GDM1 (cell line): ENCODE results near the gene GCAT.

Experiments used
- DNase-seq: peaks from one replicate; lab custom pipeline; 2025; lab: John Stamatoyannopoulos, UW

The GCAT gene

DNA sequence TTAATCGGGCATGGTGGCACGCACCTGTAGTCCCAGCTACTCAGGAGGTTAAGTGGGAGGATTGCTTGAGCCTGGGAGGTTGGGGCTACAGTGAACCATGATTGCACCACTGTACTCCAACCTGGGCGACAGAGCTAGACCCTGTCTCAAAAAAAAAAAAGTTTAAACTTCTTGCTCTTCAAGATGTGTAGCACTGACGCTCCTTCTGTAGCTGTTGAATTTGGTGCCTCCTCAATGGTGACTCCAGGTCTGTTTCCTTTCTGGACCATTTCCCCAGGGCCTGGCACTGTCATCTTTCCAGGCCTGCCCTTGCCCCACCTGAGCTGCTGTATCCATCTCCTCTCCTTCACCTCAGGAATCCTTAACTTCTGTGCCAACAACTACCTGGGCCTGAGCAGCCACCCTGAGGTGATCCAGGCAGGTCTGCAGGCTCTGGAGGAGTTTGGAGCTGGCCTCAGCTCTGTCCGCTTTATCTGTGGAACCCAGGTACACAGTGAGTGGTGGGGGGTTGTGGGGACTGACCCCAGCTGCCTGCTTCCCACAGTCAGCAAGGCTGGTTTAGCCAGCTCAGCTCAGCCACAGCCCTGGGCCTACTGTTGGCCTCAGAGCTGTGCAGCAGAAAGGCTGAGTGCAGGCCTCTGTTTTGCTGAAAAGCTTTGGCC is 2.1 kb downstream of the GCAT start:
- no peak for DNase-seq

DNA sequence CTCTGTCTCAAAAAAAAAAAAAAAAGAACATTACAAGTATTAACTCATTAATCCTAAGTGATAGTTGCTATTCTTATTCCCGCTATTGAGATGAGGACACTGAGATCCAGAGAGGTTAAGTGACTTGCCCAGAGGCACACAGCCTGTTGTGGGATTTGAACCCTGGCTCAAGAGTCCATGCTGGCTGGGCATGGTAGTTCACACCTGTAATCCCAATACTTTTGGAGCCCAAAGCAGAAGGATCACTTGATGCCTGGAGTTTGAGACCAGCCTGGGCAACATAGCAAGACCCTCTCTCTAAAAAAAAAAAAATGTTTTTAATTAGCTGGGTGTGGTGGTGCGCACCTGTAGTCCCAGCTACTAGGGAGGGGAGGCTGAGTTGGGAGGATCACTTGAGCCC is 4.1 kb downstream of the GCAT start:
- DNase-seq = no peak

DNA sequence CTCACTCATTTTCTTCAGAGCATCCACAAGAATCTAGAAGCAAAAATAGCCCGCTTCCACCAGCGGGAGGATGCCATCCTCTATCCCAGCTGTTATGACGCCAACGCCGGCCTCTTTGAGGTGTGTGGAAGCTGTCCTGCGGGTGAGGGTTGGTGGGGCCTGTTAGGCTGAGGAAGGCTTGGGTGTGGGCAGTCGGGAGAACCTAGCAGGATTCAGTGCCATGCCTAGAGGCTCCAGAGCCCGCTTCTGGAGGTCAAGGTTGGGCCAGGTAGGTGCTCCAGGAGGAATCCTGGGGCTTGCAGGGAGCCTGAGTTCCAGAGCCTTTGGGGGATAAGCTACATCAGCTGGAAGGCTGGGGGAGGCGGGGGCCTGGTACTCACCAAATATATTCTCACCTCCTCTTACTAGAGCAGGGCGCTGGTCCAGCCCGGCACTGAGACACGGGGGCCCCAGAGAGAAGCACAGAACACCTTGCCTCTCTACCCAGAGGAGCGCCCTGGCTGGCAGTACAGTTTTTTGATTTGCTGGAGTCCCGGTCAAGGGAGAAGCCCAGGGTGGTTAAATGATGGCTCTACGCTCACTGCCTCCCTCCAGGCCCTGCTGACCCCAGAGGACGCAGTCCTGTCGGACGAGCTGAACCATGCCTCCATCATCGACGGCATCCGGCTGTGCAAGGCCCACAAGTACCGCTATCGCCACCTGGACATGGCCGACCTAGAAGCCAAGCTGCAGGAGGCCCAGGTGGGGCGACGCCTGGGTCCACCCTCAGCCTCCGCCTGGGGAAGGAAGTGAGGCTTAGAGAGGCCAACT is 5.3 kb downstream of the GCAT start:
- DNase-seq = no peak

DNA sequence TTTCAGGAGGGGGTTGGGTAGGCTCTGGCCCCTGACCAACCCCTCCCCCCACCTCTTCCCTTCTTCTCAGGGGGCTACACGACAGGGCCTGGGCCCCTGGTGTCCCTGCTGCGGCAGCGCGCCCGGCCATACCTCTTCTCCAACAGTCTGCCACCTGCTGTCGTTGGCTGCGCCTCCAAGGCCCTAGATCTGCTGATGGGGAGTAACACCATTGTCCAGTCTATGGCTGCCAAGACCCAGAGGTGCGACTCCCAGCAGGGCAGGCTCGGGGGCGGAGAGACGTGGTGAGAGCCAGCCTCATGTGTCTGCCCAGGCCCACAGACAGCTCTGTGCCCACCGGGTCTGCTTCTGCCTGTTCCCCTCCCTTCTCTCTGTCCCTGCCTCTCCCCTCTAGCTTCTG is 7.9 kb downstream of the GCAT start:
- DNase-seq = no peak

DNA sequence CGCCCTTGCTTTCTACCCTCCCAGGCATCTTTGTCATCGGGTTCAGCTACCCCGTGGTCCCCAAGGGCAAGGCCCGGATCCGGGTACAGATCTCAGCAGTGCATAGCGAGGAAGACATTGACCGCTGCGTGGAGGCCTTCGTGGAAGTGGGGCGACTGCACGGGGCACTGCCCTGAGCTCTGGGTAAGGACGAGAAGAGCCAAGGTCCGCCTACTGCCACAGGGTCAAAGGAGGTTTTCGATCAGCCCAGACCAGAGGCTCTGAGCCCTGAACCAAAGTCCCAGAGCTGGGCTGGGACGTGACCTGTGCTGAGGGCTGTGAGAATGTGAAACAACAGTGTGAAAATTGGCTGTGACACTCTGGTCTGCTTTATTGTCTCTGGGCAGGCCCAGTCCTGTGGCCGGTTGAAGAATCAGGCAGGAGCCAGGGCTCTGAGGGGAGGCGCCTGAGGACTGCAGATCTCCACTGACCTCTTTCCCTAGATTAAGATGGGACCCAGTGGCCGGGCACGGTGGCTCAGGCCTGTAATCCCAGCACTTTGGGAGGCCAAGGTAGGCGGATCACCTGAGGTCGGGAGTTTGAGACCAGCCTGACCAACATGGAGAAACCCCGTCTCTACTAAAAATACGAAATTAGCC is 8.9 kb downstream of the GCAT start:
- no peak for DNase-seq

DNA sequence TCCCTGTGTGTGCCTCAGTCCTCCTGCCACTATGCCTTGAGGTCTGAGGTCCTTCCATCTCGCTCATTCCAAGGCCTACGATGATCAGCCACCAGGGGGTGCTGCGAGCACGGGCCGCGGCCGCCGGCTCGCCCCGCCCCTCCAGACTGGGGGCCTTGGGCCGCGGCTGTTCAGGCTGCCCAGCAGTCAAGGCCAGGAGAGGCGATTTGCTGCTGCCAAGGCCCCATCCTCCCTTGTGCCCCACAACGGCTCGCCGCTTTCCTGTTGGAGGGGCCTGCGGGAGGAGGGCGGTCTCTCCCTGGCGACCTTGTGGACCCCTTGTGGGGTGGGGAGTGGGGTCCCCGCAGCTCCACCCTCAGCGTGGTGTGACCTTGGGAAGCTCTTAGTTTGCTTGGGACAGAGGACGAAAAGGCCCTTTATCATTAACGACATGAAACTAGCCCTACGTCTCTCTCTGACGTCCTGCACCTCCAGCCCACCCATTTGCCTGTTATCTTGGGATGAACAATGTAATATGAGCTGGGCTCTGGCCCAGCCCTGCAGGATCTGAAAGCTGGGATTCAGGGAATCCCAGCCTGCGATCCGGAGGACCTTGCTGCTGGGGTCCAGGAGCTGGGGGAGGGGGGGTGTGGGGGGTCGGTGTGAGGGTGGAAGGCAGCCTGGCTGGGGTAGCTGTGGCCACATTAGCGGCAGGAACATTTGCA is 10.1 kb downstream of the GCAT start:
- peak; percentile 48 for DNase-seq

DNA sequence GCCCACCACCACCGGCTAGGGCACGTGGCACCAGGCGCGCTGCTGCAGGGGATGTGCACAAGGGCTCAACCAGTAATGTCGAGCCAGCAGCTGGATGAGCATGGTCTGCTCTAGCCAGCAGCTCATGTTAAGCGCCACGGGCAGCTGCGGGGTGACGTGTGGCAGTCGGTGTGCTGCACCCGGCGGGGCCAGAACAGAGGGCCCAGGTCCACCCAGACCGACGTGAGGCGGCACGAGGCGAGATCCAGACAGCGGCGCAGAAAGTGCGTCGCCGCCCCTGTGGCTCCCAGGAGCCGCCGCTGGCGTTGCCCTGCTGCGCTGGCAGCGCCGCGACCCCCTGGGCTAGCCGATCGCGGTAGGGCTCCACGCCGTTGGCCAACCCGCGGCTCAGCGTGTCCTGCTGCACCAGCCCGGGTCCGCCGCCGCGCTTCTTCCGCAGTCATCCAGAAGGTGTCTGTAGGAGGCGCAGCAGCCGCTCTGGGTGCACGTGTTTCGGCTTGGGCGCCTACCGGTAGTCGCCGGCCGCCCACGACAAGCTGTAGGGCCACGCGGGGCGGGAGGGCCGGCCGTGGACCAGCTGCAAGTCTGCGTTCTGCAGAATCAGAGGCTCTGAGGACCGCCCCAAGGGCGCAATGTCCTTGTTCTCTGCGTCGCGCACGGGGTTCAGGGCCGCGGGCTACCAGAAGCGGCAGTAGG is 10.8 kb downstream of the GCAT start:
- DNase-seq = no peak

DNA sequence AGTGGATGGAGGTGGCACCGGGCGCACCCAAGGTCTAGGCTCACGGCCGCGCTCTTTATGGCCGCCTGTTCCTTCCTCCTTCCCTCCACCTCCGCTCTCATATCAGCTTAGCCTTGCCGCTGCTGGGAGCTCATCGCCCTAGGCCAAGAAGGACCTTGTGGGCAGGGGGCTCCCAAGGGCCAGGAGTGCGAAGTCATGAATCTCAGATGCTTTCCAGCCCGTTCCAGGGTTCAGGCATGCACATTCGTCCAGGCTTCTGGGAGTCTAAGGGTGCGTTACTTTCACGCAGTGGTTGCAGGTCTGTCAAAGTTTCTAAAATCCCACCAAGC is 11.3 kb downstream of the GCAT start:
- no peak for DNase-seq

DNA sequence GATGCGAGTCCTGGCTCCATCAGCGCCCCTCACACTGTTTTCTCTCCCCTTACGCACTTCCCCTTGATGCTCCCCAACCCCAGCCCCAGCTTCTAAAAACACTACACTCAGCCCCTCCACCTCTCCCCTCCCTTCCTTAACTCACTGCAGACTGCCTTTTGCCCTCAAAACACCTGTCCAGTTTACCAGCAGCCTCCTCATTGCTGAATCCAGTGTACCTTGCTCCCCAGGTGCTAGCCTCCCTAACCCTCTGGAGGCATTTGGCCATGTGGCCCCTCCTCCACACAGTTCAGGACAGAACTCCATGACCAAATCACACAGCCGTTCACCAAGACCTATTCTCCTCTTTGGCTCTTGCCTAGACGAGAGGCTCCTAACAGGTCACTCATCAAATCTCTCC is 12.6 kb downstream of the GCAT start:
- no peak for DNase-seq

DNA sequence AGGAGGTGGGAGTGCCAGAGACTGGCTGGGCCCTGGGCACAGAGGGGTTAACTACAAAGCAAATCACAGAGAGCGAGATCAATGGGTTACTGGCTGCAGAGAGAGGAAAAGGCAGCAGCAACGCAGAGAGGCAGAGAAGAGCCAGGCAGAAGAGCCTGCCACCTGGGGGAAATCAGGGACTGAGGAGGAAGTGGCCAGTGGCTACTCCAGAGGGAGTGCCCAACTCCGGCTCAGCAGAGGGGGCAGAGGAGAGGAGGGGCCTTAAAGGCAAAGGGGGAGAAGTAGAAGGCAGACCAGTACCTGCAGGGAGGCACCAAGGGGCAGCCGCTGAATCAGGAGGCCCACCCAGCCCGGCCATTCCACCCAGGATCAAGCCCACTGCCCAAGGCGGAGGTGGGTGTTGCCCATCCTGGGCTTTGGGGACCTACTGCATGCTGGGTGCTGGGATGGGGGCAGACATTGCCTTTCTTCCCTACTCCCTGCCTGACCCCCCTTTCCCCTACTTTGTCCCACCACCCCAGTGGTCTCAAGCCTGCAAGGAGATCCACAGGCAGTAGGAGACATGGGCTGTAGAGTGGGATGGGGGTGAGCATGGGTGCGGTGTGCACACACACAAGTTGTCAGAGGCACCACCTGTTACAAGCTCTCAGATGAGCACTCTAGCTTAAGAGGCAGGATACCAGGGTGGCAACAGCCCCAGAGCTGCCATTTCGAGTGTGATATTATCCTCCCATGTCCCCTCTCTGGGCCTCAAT is 14.5 kb downstream of the GCAT start:
- DNase-seq = no peak

DNA sequence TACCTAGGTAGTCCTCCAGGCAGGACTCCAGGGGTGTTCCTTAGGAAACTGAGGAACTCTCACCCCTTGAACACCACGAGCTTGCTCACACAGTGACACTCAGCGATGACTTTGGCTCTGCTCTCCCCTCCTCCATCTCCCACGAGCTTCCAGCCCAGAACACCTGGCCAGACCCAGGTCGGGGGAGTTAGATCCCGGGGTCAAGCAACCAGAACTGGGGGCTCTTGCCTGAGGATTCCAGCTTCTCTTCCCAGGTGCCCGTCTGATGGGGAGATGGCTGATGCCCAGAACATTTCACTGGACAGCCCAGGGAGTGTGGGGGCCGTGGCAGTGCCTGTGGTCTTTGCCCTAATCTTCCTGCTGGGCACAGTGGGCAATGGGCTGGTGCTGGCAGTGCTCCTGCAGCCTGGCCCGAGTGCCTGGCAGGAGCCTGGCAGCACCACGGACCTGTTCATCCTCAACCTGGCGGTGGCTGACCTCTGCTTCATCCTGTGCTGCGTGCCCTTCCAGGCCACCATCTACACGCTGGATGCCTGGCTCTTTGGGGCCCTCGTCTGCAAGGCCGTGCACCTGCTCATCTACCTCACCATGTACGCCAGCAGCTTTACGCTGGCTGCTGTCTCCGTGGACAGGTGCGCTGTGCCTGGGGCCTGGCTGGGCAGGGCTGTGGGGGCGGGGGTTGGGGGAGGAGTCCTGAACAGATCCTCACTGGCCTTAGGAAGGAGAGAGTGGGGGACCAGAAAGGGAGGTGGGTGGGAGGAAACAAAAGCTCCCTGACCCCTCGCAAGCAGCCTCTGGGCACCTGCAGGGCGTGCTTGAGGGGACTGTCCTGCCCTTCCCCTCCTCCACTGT is 15.6 kb downstream of the GCAT start, which contains the start of gene GALR3:
GALR3 (plus strand) TSS at position 249 of the 852 bp plus-strand sequence; CDS start at position 274, 25 bp downstream.
- DNase-seq = no peak

DNA sequence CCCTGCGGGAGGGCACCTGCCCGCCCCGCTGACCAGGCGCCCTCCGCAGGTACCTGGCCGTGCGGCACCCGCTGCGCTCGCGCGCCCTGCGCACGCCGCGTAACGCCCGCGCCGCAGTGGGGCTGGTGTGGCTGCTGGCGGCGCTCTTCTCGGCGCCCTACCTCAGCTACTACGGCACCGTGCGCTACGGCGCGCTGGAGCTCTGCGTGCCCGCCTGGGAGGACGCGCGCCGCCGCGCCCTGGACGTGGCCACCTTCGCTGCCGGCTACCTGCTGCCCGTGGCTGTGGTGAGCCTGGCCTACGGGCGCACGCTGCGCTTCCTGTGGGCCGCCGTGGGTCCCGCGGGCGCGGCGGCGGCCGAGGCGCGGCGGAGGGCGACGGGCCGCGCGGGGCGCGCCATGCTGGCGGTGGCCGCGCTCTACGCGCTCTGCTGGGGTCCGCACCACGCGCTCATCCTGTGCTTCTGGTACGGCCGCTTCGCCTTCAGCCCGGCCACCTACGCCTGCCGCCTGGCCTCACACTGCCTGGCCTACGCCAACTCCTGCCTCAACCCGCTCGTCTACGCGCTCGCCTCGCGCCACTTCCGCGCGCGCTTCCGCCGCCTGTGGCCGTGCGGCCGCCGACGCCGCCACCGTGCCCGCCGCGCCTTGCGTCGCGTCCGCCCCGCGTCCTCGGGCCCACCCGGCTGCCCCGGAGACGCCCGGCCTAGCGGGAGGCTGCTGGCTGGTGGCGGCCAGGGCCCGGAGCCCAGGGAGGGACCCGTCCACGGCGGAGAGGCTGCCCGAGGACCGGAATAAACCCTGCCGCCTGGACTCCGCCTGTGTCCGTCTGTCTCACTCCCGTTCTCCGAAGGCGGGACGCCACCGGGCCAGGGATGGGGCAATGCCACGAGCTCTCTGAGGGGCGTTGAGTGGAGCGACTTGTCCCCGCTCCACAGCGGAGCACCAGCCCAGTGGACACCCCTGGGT is 17.2 kb downstream of the GCAT start:
- no peak for DNase-seq

DNA sequence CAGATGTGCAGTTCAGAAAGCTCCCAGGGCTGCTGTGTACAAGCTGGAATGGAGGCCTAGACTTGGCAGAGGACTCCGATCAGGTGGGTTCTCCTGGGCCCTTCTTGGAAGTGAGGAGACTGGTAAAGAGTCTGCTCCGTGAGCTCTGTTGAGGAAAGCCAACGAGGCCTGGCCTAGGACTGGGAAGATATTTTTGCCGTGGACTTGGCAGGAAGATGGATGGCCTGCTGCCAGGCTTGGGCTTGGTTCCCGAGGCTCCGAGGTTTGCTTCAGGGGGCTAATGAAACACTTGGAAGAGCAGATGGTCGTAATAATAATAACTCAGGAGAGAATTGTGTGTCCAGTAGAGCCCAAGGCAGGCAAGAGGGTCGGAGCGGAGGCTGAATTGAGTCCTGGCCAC is 19.3 kb downstream of the GCAT start:
- no peak for DNase-seq

DNA sequence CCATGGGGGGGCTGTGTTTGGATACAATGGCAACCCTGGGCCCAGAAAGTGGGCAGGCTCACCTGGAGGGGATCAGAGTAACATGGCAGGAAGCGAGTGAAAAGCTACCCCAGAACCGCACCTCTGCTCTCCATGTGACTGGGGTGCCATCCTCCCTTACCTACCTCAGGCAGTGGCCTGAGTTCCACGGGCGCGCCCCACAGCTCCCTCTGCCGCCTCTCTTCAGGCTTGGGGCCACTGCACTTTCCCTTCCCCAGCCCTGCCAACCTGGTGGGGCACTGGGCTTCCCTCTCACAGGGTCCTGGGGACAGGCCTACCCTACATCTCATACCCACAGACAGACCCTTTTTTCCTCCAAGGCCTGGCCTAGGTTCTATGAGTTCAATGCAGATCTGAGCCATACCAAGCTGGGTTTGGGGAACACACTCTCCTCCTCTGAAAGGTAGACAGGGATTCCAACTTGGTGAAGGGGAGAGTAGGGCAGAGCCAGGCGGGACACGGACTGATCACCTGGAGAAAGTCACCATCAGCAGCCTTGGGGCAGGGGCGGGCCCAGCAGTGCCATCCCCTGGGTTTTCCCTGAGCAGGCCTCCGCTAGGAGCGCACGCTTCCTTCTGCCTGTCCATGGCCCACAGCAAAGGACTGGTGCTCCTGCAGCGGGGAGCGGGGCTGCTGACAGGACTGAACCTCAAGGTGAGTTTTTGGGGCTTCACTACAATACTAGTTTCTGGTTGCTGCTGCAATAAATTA is 22.5 kb downstream of the GCAT start:
- DNase-seq = no peak

DNA sequence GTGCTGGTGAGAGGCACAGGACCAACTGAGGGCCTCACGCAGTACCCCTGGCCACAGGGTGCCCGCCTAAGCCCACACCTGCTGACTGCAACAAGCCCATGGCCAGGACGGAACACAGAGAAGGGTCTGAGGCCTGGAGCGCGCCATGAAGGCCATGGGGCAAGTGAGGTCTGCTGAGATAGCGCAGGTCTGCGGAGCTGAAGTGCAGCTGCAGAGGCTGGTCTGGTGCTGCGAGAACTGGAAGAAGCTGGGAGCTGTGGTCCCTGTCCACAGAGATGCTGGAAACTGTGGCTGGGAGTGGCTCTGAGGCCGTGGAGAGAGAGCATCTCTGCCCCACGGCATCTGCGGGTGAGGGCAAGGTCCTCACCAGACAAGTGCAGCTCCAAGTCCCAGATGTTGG is 23.7 kb downstream of the GCAT start:
- DNase-seq = no peak

DNA sequence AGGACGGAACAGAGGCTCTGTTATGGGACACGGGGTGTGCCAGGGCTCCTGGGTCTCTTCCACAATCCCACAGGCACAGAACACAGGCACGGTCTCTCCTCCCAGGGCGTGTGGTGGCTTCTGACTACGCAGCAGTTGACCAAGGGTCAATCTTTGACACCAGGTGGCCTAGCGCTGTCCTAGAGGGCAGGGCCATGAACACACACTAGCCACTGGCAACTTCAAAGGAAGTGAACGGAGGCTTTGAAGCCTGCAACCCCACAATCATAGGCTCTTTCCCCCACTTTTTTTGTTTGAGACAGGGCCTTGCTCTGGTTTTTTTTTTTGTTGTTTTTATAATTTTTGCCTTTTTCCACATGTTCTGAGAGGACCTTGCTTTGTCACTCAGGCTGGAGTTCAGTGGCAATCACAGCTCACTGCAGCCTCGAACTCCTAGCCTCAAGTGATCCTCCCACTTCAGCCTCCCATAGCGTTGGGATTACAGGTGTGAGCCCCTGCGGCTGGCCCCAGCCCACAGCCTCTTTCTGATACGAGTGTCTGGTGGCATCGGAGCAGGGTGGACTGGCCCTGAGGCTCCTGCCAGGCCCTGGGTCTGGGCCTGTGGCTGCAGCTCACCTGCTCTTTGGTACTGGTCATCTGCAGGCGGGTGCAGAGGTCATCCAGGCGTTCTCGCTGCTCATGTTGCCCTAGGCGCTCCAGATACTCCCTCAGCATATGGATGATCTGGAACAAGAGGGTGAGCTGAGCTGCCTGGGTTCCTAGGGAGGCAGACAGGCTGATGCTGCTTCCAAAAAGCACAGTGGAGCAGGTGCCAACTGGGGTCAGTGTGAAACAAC is 24.5 kb downstream of the GCAT start:
- DNase-seq = no peak

DNA sequence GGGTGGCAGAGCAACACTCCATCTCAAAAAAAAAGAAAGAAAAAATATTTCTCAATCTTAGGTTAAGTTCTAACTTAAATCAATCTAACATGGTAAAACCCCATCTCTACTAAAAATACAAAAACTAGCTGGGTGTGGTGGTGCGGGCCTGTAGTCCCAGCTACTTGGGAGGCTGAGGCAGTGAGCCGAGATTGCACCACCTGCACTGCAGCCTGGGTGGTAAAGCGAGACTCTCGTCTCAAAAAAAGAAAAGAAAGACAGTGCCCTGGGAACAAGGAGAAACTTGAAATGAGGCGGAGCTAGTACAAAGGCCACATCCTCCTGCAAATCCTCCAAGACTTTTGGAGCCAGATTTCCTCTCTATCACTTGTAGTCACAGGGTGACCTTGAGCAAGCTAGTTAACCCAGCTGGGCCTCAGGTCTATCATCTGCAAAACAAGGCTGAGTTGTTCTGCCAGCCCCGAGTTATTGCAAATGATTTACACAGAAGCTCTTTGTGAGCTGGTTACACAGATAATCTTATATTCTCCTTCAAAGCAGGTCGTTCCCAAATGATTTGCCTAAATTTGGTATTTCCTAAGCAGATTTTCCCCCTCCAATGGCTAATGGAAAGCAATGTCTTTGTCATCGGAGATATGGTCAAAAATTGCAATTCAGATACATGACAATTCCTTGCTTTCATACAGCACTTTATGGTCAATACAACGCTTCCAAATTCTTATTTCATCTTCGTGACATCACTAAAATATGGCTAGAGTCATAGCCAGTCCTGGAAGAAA is 34.5 kb downstream of the GCAT start:
- DNase-seq = no peak
